ENCODE measurements around the gene KRTAP9-4. TPM values are rescaled to one million over a fixed set of nuclear protein-coding genes. Genes with fewer than 3 reads are reported as not detected.
"Not testable (repeated sequence)": the region's sequence is repeated elsewhere in the genome, so short reads cannot be mapped to it uniquely, and the experiment has no call there.

Gene KRTAP9-4
- not detected for total RNA-seq

GRCh38 chr17:41249637-41250240 is at the start of gene KRTAP9-4:
TSS of gene KRTAP9-4 (plus strand) at chr17:41249687. CDS start at chr17:41249721, 34 bp downstream.
- DNase-seq, result not testable (repeated sequence)

GRCh38 chr17:41211845-41212466 is 37.5 kb upstream of the KRTAP9-4 start:
- DNase-seq, result no peak

- DNase-seq, result no peak
Measured at GRCh38 chr17:41212524-41213169, 36.8 kb upstream of the KRTAP9-4 start.

GRCh38 chr17:41215681-41216080 is 33.8 kb upstream of the KRTAP9-4 start:
- no peak for DNase-seq

- DNase-seq, result no peak
Measured at GRCh38 chr17:41223821-41224220, 25.7 kb upstream of the KRTAP9-4 start.

GRCh38 chr17:41226051-41226450 is 23.4 kb upstream of the KRTAP9-4 start:
- DNase-seq, result no peak

- not testable (repeated sequence) for DNase-seq
Measured at GRCh38 chr17:41226598-41227095, 22.8 kb upstream of the KRTAP9-4 start, which contains the start of gene KRTAP9-2. TSS of gene KRTAP9-2 (plus strand) at chr17:41226648. CDS start at chr17:41226655, 7 bp downstream.

GRCh38 chr17:41230094-41230493 is 19.4 kb upstream of the KRTAP9-4 start:
- DNase-seq, result no peak

- no peak for DNase-seq
Measured at GRCh38 chr17:41231731-41232130, 17.8 kb upstream of the KRTAP9-4 start.

GRCh38 chr17:41232399-41233105 is 16.9 kb upstream of the KRTAP9-4 start, which contains the start of gene KRTAP9-3:
TSS of gene KRTAP9-3 (plus strand) at chr17:41232449. CDS start at chr17:41232502, 53 bp downstream.
- not testable (repeated sequence) for DNase-seq

GRCh38 chr17:41237116-41237515 is 12.4 kb upstream of the KRTAP9-4 start:
- DNase-seq, result not testable (repeated sequence)

- DNase-seq, result not testable (repeated sequence)
Measured at GRCh38 chr17:41237949-41238437, 11.5 kb upstream of the KRTAP9-4 start, which contains the start of gene KRTAP9-8. TSS of gene KRTAP9-8 (plus strand) at chr17:41237999. CDS start at chr17:41238052, 53 bp downstream.

- DNase-seq, result not testable (repeated sequence)
Measured at GRCh38 chr17:41246995-41247787, 2.3 kb upstream of the KRTAP9-4 start.

- DNase-seq, result no peak
Measured at GRCh38 chr17:41251261-41251660, 1.8 kb downstream of the KRTAP9-4 start.

GRCh38 chr17:41254861-41255260 is 5.4 kb downstream of the KRTAP9-4 start:
- DNase-seq, result no peak

- not testable (repeated sequence) for DNase-seq
Measured at GRCh38 chr17:41255381-41256290, 6.1 kb downstream of the KRTAP9-4 start, which contains the start of gene KRTAP9-9. TSS of gene KRTAP9-9 (plus strand) at chr17:41255384.

GRCh38 chr17:41256291-41256685 is 6.8 kb downstream of the KRTAP9-4 start:
- DNase-seq, result no peak

- DNase-seq, result no peak
Measured at GRCh38 chr17:41258406-41258805, 8.9 kb downstream of the KRTAP9-4 start.

- no peak for DNase-seq
Measured at GRCh38 chr17:41263212-41263611, 13.7 kb downstream of the KRTAP9-4 start.

- DNase-seq, result no peak
Measured at GRCh38 chr17:41264599-41264998, 15.1 kb downstream of the KRTAP9-4 start.

Measured in effector CD4-positive, alpha-beta T cell (primary cell).